ENCODE data around the gene THAP9.

- TF ChIP-seq CTCF (IDR thresholded peaks at IDR 0.05) (no peak), ZFX (IDR thresholded peaks at IDR 0.05; ENCODE audit: borderline replicate concordance) (no peak)
These were observed 48.2 kb downstream of the THAP9 start for GRCh38 chr4:82948647-82949204.
